ENCODE data around the gene CROCC2.

Gene CROCC2

DNA sequence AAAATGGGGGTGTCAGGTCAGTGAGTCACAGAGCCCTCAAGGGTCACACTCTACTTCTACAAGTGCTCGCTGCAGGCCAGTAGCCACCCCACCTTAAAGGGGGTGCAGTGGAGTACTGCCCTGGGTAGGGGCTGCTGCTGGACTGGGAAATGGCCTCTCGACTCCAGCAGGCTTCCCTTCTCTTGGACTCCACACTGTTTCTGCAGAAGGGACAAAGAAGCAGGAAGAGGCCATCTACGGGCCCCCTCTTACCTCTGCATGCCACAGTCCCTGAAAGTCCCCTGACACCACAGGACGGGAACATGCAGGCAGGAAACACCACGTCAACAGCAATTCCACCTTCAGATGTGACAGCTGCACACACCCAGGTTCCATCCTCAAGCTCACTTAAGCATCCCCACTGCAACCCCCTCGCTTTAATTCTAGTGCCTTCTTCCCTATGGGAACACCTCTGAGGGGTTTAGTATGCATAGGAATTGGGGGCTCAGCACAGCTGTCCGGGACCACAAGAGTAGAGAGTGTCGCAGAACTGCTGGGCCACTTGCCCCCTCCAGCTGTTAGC lies 114.6 kb downstream of the CROCC2 start:
- no peak for FAIRE-seq

DNA sequence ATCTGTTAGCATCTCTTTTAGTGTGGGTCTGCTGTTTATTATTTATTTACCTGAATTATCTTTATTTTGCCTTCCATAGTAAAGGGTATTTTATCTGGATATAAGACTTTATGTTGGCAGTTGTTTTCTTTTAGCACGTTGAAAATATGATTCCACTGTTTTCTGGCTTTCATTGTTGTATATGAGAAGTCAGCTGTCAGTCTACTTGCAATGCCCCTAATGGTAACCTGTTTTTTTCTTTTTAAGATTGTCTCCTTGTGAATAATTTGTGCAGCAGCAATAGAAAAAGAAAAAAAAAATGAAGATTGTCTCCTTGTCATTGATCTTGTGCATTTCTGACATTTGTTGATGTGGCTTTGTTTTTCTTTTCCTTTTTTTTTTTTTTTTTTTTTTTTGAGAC lies 119.5 kb downstream of the CROCC2 start:
- FAIRE-seq, result no peak

DNA sequence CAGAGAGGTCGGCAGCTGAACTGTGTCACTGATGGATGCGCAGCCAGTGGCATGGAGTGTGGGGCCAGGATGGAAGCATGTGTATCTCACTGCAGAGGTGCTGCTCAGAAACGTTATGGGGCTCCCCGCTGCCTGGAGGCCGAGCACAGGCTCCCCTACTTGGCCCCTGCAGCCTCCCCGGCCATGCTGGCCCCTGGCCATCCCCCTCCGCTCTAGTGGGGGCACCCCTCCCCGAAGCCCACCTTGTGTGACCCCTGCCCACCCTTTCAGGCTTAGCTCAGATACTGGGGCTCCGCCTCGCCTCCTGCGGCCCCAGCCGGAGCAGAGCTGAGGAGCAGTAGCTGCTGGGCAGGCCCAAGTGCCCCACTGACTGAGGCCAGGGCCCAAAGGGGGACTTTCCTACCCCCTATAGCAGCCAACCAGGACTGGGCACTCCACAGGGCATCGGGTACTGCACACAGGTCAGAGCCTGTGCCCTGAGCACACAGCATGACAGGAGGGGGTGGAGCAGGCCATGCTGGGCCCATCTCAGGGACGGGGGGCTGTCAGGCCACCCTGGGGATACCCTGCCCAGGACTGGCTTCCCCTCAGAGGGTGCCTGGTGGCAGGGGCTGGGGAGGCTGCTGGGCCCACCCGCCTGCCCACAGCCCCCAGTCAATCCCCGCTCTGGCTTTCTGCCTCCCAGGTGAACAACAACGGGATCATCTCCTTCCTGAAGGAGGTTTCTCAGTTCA lies 123.6 kb downstream of the CROCC2 start:
- FAIRE-seq, result no peak

DNA sequence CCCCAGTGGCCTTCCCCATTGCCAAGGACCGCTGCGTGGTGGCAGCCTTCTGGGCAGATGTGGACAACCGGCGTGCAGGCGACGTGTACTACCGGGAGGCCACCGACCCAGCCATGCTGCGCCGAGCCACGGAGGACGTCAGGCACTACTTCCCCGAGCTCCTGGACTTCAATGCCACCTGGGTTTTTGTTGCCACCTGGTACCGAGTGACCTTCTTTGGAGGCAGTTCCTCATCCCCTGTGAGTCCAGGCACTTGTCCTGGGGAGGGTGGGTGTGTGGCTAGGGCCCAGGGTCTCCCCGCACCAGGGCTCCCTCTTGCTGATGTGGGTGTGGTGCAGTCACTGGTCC lies 124.2 kb downstream of the CROCC2 start:
- no peak for FAIRE-seq

DNA sequence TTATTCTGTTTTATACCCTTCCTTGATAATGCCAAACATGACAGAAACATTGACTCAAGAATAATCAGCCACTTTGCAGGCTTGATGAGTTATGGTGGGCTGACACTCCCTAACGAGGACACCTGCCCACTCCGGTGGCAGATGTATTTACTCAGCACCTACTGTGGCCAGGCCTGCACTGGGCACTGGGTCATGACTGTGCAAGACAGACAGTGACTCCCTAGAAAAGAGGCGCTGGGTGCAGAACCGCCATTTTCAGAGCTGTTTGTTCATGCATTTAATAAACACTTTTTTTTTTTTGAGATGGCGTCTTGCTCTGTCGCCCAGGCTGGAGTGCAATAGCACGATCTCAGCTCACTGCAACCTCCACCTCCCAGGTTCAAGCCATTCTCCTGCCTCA lies 124.7 kb downstream of the CROCC2 start:
- FAIRE-seq, result no peak

DNA sequence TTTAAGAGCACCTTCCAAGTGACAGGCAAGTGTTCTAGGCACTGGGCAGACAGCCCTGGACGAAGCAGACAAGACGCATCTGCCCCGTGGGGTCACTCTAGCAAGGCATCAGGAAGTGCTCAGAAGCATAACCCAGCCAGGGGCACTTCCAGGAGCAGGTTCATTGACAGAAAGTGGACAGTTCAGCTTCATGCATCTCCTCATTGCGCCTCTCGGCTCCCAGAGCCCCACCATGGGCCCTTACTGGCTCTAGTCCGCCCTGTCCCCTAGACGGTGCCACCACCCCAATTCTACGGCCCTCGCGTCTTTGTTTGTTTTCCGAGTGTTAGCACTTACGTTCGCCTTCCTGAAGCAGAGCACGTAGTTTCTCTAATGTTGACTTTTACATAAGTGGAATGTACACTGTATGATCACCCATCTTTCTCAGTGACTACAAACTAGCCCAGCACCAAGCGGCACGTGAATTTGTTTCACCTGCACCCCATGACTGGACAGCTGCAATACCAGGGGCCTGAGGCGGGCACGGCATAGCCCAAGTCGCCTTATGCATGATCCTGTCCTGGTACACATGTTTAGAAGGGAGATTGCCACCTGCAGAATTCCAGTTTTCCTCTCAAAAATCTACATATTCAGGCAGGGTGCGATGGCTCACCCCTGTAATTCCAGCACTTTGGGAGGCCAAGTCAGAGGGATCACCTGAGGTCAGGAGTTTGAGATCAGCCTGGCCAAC lies 125.5 kb downstream of the CROCC2 start:
- FAIRE-seq, result no peak

DNA sequence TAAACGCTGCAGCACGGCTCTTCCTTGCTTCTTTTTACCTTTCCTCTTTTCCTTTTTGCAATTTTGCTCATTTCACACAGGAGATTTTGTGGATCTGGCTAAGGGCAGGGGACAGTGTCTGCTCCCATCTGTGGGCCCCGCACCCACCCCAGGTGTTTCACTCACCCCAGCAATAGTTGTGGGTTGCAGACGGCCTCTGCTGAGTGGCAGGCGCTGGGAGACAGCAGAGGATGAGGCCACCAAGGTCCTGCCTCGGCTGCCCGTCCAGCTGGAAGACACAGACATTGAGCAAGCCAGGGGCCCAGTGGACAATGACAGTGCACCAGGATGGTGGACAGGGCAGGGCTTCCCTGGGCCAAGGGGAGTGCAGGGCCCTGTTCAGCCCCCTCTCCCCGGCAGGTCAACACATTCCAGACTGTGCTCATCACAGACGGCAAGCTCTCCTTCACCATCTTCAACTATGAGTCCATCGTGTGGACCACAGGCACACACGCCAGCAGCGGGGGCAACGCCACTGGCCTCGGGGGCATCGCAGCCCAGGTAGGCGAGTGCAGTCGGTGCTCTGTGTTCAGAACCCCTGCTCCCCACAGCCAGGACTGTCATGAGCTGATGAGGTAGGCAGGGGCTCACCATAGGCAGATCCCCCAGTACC lies 127.3 kb downstream of the CROCC2 start:
- no peak for FAIRE-seq

DNA sequence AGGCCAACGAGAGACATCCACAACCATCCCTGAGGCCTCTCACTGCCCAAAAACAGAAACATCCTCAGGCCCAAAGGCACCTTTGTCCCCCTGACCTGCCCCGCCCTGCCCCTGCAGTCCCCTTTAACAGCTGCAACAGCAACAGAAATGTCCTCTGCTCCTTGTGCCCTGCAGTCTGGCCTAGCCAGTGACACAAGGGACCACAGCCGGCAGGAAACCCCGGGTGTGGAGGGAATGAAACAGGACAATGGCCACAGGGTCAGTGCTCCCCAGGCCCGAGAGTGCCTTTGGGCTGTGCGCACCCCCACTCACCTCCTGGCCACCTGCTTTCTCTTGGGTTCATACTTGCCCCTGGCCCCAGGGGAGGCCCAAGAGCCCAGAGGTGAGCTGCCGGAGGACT lies 127.9 kb downstream of the CROCC2 start:
- no peak for FAIRE-seq

DNA sequence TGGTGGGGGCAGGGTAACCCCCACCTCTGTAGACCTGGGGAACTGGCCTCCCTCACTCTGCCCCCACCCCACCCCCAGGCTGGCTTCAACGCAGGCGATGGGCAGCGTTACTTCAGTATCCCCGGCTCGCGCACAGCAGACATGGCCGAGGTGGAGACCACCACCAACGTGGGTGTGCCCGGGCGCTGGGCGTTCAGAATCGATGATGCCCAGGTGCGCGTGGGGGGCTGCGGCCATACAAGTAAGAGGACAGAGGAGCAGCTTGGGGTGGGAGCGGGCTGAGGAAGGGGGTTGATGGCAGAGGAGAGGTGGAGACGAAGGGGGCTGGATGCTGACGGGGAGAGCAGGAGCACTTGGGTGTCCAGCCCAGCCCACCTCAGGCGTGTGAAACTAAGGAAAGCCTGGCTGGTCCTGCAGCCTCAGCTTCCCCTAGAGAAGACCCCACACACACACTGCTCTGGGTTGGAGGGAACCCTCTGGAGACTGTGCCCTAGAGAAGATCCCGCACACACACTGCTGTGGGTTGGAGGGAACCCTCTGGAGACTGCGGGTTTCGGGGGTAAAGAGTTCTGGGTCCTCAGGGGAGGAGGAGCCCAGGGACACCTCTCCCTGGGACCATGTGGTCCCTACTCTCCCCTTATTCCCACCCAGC lies 128.5 kb downstream of the CROCC2 start:
- FAIRE-seq, result no peak

DNA sequence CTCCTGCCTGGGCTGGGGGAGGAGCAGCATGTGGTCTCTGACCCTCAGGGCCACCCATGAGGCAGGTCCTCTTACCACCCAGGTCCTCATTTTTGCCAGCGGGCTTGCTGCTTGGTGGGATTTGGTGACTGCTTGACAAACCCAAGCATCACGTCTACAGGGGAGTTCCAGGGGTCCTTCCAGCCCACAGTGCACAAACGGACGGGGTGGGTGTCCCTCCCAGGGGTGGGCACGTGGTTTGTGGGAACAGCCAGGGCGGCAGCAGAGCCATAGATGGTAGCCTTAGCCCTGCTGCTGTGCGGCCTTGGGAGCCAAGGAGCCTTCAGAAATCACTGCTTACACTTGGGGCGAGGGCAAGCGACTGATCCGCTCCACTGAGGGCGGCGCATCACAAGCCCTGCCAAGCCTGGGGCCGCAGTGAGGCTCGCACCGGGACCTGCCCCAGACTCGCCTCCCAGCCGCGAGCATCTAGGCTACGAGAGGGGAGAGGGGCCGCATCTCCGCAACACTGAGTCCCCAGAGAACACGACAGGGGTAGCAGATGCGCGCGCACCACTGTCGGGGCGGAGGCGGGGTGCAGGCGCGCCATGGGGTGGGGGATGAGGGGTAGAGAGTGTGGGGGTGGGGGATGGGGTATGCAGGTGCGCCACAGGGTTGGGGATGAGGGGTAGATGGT lies 129.1 kb downstream of the CROCC2 start:
- FAIRE-seq, result no peak

DNA sequence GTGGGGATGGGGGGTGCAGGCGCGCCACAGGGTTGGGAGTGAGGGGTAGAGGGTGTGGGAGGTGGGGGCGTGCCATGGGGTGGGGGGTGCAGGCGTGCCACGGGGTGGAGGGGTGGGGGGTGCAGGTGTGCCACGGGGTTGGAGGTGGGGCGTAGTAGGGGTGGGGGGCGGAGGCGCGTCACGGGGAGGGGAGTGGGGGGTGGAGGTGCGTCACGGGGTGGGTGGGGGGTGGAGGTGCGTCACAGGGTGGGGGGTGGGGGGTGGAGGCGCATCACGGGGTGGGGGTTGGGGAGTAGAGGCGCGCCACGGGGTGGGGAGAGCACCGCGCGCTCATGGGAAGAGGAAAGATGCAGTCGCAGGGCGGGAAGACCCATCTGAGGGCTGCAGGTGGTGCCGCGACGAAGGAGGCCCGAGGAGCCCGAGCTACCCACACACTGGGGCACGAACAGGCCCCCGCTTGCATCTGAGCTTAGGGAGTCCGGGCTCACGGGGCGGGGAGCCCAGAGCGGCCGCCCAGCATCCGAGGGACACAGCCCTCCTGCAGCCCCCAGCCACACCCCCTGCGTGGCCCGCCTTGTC lies 129.8 kb downstream of the CROCC2 start:
- no peak for FAIRE-seq

DNA sequence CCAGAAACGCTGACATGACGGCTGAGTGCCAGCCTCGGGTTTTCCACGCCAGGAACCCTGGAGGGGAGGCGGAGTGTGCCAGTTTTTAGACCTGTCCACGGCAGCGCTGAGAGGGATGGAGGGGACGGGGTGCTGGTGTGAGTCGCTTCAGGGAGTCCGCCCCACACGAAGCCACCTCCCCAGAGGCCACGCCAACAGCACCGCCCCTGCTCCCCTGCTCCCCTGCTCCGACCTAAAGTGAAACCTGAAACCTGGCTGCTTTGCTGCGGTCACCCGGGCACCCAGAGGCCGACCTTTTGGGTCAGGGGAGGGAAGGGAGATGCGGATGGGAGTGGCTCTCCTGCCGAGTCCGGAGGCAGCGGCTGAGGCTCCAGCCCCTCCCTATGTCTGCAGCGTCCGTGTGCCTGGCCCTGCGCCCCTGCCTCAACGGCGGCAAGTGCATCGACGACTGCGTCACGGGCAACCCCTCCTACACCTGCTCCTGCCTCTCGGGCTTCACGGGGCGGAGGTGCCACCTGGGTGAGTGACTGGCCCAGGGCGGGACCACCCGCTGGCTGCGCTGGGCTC lies 130.3 kb downstream of the CROCC2 start:
- no peak for FAIRE-seq

DNA sequence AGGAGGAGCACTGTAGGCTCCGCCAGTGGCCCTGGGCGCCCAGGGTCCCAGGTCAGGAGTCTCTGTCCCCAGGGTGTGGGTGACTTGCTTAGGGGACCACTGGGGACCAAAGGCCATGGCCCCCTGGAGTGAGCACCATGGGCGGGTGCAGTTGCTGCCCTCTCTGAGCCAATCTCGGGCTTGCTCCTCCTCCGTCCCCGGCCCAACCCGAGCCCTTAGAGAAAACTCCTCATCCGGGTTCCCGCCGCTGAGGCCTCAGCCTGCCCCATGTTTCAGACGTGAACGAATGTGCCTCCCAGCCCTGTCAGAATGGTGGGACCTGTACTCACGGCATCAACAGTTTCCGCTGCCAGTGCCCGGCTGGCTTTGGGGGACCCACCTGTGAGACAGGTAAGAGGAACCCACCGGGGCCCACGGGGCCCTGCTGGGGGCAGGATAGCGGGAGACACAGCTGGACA lies 130.9 kb downstream of the CROCC2 start:
- no peak for FAIRE-seq

DNA sequence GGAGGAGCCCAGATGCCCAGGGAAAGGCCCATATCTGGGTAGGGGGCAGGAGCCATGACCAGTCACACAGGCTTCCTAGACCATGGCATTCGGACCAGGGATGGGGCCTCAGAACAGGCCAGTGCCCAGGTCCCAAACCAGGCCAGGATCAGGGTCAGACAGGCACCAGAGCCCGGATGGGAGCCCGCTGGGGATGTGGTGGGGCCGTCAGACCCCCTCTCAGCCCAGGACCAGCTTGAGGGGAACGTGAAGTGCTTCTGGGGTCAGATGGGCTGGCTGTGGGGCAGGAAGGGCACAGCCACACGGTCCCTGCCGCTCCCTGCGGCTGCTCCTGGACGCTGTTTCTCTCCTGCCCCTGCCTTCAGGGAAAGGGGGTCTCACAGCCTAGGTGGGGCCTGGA lies 131.4 kb downstream of the CROCC2 start:
- FAIRE-seq, result no peak

DNA sequence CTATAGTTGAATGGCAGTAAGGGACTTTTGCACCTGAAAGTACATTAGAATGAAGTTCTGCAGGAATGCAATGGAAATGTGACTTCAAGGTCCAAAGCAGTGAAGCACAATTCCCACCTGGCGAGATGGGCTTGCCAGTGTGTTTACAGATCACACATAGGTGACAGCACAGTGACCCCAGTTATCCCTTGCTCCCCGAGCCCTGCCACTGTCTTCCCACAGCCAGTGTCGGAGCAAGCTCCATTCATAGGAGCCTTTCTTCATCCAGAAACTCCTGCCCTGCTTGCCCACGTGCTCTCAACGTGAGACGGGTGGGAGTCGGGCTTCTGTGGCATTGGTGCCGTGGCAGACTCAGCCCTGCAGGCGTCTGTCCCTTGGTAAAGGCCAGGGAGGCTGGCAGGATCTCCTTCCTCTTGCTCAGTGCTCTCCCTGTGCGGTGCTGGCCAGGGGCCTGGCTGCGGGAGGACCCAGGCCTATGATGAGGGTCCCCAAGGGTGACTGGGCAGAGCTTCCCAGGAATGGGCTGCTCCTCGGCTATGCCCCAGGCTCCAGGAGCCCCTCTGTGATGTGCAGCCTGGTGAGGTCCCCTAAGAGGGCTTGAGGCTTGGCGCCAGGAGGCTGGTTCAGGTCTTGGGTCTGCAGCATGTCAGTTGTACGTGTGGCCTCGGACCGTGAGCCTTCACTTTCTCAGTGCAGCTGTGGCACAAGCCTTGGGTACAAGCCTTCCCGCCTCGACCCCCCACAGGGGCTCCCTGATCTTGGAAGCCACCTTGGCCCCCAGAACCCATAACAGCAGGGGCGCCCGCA lies 132.4 kb downstream of the CROCC2 start:
- no peak for FAIRE-seq

DNA sequence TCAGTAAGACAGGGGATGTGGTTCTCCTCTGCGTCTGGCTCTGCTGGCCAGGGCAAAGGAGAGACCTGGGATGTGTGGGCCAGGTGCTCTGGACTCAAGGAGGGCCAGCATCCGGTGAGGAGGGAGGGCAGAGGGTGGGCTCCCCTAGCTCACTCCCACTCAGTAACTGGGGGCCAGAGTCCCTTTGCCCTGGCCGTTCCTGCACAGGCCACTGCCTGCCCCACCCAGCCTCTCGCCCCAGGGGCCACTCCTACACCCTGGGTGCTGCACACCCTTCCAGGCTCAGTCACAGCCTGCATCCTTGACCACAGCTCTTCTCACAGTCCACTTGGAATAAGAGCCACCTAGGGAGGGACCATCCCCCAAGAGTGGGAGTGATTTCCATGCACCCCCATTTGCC lies 133.3 kb downstream of the CROCC2 start:
- FAIRE-seq, result no peak

DNA sequence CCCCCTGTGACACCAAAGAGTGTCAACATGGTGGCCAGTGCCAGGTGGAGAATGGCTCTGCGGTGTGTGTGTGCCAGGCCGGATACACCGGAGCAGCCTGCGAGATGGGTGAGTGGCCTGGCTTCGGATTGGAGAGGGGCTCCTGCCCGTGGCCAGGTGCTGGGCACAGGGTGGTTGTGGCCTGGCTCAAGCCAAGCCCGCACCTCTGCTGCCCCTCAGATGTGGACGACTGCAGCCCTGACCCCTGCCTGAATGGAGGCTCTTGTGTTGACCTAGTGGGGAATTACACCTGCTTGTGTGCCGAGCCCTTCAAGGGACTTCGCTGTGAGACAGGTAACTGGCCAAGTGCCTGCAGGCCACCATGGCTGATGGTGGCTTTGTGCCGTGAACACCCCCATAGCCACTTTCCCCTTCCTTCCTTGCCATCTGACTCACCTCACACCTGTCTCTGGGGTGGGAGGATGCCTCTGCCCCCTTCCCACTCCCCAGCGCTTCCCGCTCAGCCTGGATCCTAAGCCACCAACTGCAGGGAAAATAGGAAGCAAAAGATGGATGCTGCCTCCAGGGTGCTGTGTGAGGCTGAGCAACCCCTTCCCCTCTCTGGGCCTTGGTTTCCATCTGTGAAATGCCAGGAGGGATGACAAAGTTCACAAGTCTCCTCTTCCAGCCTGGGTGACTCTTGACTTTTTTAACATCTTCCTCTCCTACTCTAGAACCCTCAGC lies 134.1 kb downstream of the CROCC2 start:
- no peak for FAIRE-seq

DNA sequence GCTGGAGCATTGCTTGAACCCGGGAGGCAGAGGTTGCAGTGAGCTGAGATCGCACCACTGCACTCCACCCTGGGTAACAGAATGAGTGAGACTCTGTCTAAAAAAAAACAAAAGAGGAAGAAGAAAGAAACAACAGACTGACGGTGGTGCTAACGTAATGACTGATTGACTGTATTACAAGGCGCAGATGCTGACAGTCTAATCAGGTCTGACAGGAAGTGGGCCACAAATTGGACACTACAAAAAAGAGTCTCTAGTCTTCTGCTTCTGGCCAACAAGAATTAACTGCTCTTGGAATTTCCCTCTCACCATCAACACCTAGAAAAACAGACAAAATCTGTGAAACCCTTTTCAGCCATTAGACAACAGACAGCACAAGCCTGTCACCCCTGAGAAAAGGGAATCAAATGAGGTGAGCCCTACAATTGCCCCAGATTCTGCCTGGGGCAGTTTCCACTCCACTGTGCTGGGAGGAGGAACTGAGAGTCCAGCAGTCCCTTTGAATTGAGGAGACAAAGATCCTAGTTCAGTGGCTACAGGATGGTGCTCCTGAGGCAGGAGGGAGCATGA lies 135.5 kb downstream of the CROCC2 start:
- no peak for FAIRE-seq

Data from A204.1 (cell line).